Mesothelial cell of epicardium (in vitro differentiated cells): ENCODE results near the gene CFAP251. TPM values are rescaled to one million over a fixed set of nuclear protein-coding genes. Genes with fewer than 3 reads are reported as not detected.

Experiments
- DNase-seq, 2 experiments: peaks; one replicate each; pipeline ENCODE4 v3.0.0; 2021; ENCODE audit warnings: low spot score in 2 of 2; ENCODE audit not compliant: unreplicated experiment in 2 of 2
- H3K27ac Mint-ChIP-seq: 2 replicates; pipeline ENCODE4 v1.8.0; 2021; ENCODE audit warnings: mixed read lengths
- H3K27me3 Mint-ChIP-seq: 2 replicates; pipeline ENCODE4 v1.8.0; 2021; ENCODE audit warnings: low read depth, mixed read lengths
- H3K36me3 Mint-ChIP-seq: 2 replicates; pipeline ENCODE4 v1.8.0; 2021; ENCODE audit warnings: mixed read lengths
- H3K4me1 Mint-ChIP-seq: 2 replicates; pipeline ENCODE4 v1.8.0; 2021; ENCODE audit warnings: mixed read lengths
- H3K4me3 Mint-ChIP-seq: 2 replicates; pipeline ENCODE4 v1.8.0; 2021; ENCODE audit warnings: mild to moderate bottlenecking, moderate library complexity, mixed read lengths
- H3K9me3 Mint-ChIP-seq: 2 replicates; pipeline ENCODE4 v1.8.0; 2021; ENCODE audit warnings: mixed read lengths
- total RNA-seq: library from RNA; stranded (reverse); gene quantifications from 3 replicates; pipeline ENCODE4 v1.2.1, GENCODE V29; 2021
- TF ChIP-seq, protein P1 (sequence below): fragments of 200-600 bp; sonication (generic); IDR thresholded peaks from one replicate; pipeline ENCODE4 v1.5.0; 2021; ENCODE audit warnings: antibody characterized with exemption; ENCODE audit not compliant: unreplicated experiment

CFAP251 gene
- total RNA-seq, 1 donor from 2014 or later: 6.9 TPM

DNA sequence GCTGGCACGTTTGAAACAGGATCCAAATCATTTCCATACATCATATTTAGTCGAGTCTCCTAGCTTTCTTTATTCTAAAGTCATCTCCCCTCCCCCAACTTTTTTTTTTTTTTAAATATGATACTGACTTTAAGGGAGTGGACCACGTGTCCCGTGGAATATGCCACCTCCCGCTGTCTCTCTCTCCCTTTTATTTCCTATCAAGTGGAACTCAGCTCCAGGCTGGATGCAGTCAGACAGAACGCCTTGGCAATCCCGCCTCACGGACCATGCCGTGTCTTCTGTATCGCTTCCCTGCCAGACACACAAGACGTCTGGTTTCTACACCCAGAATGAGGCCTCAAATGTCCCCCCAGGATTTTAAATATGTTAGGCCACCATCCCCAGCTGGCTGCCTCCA, 124.5 kb downstream of the CFAP251 start:
- DNase-seq: no peak
- Mint-ChIP-seq H3K4me3 (no peak overlapping the region), H3K9me3 (no peaks in the 10 kb centered on the region), H3K27me3 (no peaks in the 10 kb centered on the region), H3K27ac (no peak overlapping the region), H3K36me3 (peaks cover 25% of the 10 kb centered on the region), H3K4me1 (no peaks in the 10 kb centered on the region)
- TF ChIP-seq, protein P1, sequence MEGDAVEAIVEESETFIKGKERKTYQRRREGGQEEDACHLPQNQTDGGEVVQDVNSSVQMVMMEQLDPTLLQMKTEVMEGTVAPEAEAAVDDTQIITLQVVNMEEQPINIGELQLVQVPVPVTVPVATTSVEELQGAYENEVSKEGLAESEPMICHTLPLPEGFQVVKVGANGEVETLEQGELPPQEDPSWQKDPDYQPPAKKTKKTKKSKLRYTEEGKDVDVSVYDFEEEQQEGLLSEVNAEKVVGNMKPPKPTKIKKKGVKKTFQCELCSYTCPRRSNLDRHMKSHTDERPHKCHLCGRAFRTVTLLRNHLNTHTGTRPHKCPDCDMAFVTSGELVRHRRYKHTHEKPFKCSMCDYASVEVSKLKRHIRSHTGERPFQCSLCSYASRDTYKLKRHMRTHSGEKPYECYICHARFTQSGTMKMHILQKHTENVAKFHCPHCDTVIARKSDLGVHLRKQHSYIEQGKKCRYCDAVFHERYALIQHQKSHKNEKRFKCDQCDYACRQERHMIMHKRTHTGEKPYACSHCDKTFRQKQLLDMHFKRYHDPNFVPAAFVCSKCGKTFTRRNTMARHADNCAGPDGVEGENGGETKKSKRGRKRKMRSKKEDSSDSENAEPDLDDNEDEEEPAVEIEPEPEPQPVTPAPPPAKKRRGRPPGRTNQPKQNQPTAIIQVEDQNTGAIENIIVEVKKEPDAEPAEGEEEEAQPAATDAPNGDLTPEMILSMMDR: no peak

DNA sequence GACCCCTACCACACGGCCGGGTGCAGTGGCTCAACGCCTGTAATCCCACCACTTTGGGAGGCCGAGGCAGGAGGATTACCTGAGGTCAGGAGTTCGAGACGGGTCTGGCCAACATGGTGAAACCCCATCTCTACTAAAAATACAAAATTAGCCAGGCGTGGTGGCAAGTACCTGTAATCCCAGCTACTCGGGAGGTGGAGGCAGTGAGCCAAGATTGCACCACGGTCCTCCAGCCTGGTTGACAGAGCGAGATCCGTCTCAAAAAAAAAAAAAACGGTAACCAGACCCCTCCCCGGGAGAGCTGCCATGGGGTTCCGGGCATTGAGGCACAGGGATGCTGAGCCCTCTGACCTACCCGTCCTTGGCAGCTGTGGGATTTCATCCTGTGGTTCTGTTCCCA, 125.1 kb downstream of the CFAP251 start:
- Mint-ChIP-seq H3K27me3 (no peaks in the 10 kb centered on the region), H3K9me3 (no peaks in the 10 kb centered on the region), H3K4me3 (no peak overlapping the region), H3K4me1 (no peaks in the 10 kb centered on the region), H3K36me3 (peaks cover 27% of the 10 kb centered on the region), H3K27ac (no peak overlapping the region)
- DNase-seq: no peak
- TF ChIP-seq, protein P1: no peak

- no peaks in the 10 kb centered on the region for H3K4me1 Mint-ChIP-seq
- H3K27me3 Mint-ChIP-seq: no peaks in the 10 kb centered on the region
- TF ChIP-seq, protein P1: no peak
- no peaks in the 10 kb centered on the region for H3K9me3 Mint-ChIP-seq
- no peak overlapping the region for H3K27ac Mint-ChIP-seq
- no peak for DNase-seq
- peaks cover 27% of the 10 kb centered on the region for H3K36me3 Mint-ChIP-seq
- no peak overlapping the region for H3K4me3 Mint-ChIP-seq
Measured at GRCh38 chr12:122045262-122045661, 126.9 kb downstream of the CFAP251 start.

- no peak for DNase-seq
- Mint-ChIP-seq H3K27ac (no peak overlapping the region), H3K4me1 (no peaks in the 10 kb centered on the region), H3K36me3 (peaks cover 21% of the 10 kb centered on the region), H3K27me3 (no peaks in the 10 kb centered on the region), H3K4me3 (no peak overlapping the region), H3K9me3 (no peaks in the 10 kb centered on the region)
- TF ChIP-seq, protein P1: no peak
Measured at GRCh38 chr12:122046145-122046544, 127.8 kb downstream of the CFAP251 start.

DNA sequence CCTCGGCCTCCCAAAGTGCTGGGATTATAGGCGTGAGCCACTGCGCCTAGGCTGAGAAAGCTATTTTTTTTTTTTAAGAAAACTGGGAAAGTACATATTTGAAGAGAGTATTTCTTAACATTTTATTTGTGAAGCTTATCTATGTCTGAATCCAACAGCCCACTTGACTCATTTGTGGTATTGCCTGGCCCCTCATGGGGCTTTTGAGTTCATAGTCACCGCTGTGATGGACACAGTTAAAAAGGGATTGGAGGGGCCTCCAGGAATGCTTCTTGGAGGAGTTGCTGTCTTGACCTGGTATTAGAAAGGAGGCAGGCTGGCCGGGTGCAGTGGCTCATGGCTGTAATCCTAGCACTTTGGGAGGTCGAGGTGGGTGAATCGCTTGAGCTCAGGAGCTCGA, 129.8 kb downstream of the CFAP251 start:
- Mint-ChIP-seq H3K4me3 (no peak overlapping the region), H3K27me3 (no peaks in the 10 kb centered on the region), H3K27ac (no peak overlapping the region), H3K9me3 (no peaks in the 10 kb centered on the region), H3K36me3 (peaks cover 16% of the 10 kb centered on the region), H3K4me1 (no peaks in the 10 kb centered on the region)
- TF ChIP-seq, protein P1: no peak
- DNase-seq: no peak

- Mint-ChIP-seq H3K27ac (no peak overlapping the region), H3K27me3 (no peaks in the 10 kb centered on the region), H3K36me3 (peaks cover 8% of the 10 kb centered on the region), H3K4me1 (peaks cover 4% of the 10 kb centered on the region), H3K4me3 (no peak overlapping the region), H3K9me3 (no peaks in the 10 kb centered on the region)
- TF ChIP-seq, protein P1: no peak
- no peak for DNase-seq
Measured at GRCh38 chr12:122049827-122050226, 131.4 kb downstream of the CFAP251 start.
